Peyer's patch (tissue), 4 donors: Measurements from ENCODE around the gene TMC5.
A peak's percentile ranks its signal among the peaks of the same experiment; 100 is the strongest.

Experiments used
- POLR2A ChIP-seq, 2 donors: fragments of 450-650 bp; IDR thresholded peaks; one replicate each; pipeline ENCODE4 v1.5.1; 2017; ENCODE audit warnings: antibody characterized with exemption in 2 of 2, mild to moderate bottlenecking in 2 of 2, moderate library complexity in 2 of 2
- TF ChIP-seq, protein P1 (sequence below), 6 experiments: fragments of 450-650 bp in 4 of 6; fragments of 200-600 bp in 2 of 6; sonication (generic) in 1 of 6; IDR thresholded peaks; one replicate each; pipeline ENCODE4 v1.5.1; 2017 to 2019; ENCODE audit warnings: antibody characterized with exemption in 6 of 6, mild to moderate bottlenecking in 3 of 6, moderate library complexity in 1 of 6

DNA sequence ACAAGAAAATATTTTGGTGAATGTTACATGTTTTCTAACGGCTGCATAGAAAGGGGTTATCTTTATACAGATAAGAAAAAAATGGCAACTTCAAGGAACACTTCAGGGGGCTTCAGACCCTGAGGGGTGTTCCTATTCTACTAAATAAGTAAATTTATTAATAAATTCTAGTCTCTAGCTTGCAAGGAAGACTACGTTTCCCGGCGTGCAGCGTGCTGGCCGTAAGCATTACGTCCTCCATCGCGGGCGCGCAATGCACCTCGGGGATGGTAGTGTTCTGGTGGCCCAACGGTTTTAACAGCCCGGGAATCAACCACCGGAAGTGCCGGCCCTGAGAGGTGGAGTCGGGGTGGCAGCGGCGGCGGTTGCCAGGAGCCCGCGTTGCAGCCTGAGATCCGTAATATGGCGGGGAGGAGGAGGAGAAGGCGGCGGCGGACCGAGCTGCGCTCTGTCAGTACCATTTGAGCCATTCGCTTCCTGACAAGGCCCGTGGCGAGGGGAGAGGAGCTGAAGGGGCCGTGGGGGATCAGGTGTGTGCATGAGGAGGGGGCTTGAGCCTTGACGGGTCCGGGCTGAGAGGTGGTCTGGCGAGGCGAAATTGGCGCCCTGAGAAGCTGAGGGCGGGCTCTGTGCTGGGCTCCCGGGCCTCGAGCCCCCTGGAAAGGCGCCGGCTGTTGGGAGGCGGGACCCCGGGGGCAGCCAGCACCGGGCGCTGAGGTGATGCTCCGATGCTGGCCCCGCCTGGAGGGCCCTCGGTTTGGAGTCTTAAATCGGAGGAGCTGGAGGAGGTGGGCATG lies 106.1 kb downstream of the TMC5 start, which contains the start of gene CCP110:
- TF ChIP-seq, protein P1, sequence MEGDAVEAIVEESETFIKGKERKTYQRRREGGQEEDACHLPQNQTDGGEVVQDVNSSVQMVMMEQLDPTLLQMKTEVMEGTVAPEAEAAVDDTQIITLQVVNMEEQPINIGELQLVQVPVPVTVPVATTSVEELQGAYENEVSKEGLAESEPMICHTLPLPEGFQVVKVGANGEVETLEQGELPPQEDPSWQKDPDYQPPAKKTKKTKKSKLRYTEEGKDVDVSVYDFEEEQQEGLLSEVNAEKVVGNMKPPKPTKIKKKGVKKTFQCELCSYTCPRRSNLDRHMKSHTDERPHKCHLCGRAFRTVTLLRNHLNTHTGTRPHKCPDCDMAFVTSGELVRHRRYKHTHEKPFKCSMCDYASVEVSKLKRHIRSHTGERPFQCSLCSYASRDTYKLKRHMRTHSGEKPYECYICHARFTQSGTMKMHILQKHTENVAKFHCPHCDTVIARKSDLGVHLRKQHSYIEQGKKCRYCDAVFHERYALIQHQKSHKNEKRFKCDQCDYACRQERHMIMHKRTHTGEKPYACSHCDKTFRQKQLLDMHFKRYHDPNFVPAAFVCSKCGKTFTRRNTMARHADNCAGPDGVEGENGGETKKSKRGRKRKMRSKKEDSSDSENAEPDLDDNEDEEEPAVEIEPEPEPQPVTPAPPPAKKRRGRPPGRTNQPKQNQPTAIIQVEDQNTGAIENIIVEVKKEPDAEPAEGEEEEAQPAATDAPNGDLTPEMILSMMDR (IDR thresholded peaks at IDR 0.05), result no peak
- peak; percentile 34 to 57 for TF ChIP-seq POLR2A (IDR thresholded peaks at IDR 0.05)
